Neural cell (in vitro differentiated cells): ENCODE results near the gene NBEA. TPM values are rescaled to one million over a fixed set of nuclear protein-coding genes. Genes with fewer than 3 reads are reported as not detected.

ENCODE experiments used
- H2AFZ ChIP-seq: fragments of 200-600, 300-800 bp; sonication (generic), shearing (Covaris generic); 2 replicates; pipeline ENCODE4 v1.6.0; 2014; ENCODE audit warnings: low read depth, mild to moderate bottlenecking, antibody characterized with exemption, low read length, moderate library complexity
- H3F3A ChIP-seq: fragments of 200-600 bp; shearing (Covaris generic); 2 replicates; pipeline ENCODE4 v1.6.1; 2016; ENCODE audit warnings: mild to moderate bottlenecking, moderate library complexity, mixed read lengths, antibody characterized with exemption, low read length; ENCODE audit not compliant: insufficient read depth, poor library complexity, severe bottlenecking
- H3K27ac ChIP-seq: fragments of 200-600, 300-800 bp; sonication (generic), shearing (Covaris generic); 2 replicates; pipeline ENCODE4 v1.5.1; 2014; ENCODE audit warnings: mild to moderate bottlenecking, low read length, moderate library complexity
- H3K27me3 ChIP-seq: fragments of 300-800, 200-600 bp; sonication (generic), shearing (Covaris generic); 2 replicates; pipeline ENCODE4 v1.6.0; 2014; ENCODE audit warnings: mild to moderate bottlenecking, low read depth, low read length, moderate library complexity; ENCODE audit not compliant: insufficient read depth
- H3K36me3 ChIP-seq: fragments of 300-800, 200-600 bp; sonication (generic), shearing (Covaris generic); 2 replicates; pipeline ENCODE4 v1.5.1; 2014; ENCODE audit warnings: mild to moderate bottlenecking, antibody characterized with exemption, low read length, moderate library complexity; ENCODE audit not compliant: insufficient read depth
- H3K4me2 ChIP-seq: fragments of 300-800, 200-600 bp; sonication (generic), shearing (Covaris generic); 2 replicates; pipeline ENCODE4 v1.6.0; 2014; ENCODE audit warnings: mild to moderate bottlenecking, low read length
- H3K4me3 ChIP-seq: fragments of 300-800, 200-600 bp; sonication (generic), shearing (Covaris generic); 2 replicates; pipeline ENCODE4 v1.5.1; 2014; ENCODE audit warnings: mild to moderate bottlenecking, low read length, moderate library complexity
- H3K79me2 ChIP-seq: fragments of 200-600 bp; shearing (Covaris generic); replicated peaks from 2 replicates; pipeline ENCODE4 v1.6.0; 2014; ENCODE audit warnings: mild to moderate bottlenecking, low read length, moderate library complexity; ENCODE audit not compliant: insufficient read depth
- H3K9ac ChIP-seq: fragments of 300-800, 200-600 bp; sonication (generic), shearing (Covaris generic); 2 replicates; pipeline ENCODE4 v1.6.1; 2016; ENCODE audit warnings: mild to moderate bottlenecking, low read length, mixed read lengths
- H3K9me2 ChIP-seq: fragments of 200-600 bp; shearing (Covaris generic); 2 replicates; pipeline ENCODE4 v1.6.1; 2016; ENCODE audit warnings: mild to moderate bottlenecking, low read length, mixed read lengths; ENCODE audit not compliant: insufficient read depth
- H3K9me3 ChIP-seq: fragments of 200-600, 300-800 bp; sonication (generic), shearing (Covaris generic); 2 replicates; pipeline ENCODE4 v1.6.1; 2016; ENCODE audit warnings: mild to moderate bottlenecking, mixed run types, low read length, moderate library complexity, mixed read lengths
- H4K20me1 ChIP-seq: fragments of 200-600 bp; shearing (Covaris generic); 2 replicates; pipeline ENCODE4 v1.6.1; 2016; ENCODE audit warnings: mild to moderate bottlenecking, mixed run types; ENCODE audit not compliant: insufficient read depth
- EP300 ChIP-seq: fragments of 450-650 bp; conservative IDR thresholded peaks from 2 replicates; pipeline ENCODE4 v1.6.1; 2014; ENCODE audit warnings: antibody characterized with exemption, mild to moderate bottlenecking, moderate library complexity; ENCODE audit not compliant: poor library complexity, severe bottlenecking
- EZH2 ChIP-seq: fragments of 200-600, 300-800 bp; shearing (Covaris generic), sonication (generic); IDR thresholded peaks from 2 replicates; pipeline ENCODE4 v1.6.1; 2014; ENCODE audit warnings: antibody characterized with exemption, low read length, borderline replicate concordance, mild to moderate bottlenecking; ENCODE audit not compliant: insufficient read depth, poor library complexity, severe bottlenecking
- MXI1 ChIP-seq: fragments of 450-650 bp; conservative IDR thresholded peaks from 2 replicates; pipeline ENCODE4 v1.6.1; 2014; ENCODE audit warnings: antibody characterized with exemption, mild to moderate bottlenecking; ENCODE audit not compliant: poor library complexity, severe bottlenecking
- POLR2AphosphoS5 ChIP-seq: IDR thresholded peaks from 2 replicates; pipeline ENCODE4 v1.6.1; 2012
- RAD21 ChIP-seq: fragments of 450-650 bp; conservative IDR thresholded peaks from 2 replicates; pipeline ENCODE4 v1.6.1; 2014; ENCODE audit warnings: antibody characterized with exemption, mild to moderate bottlenecking, moderate library complexity
- SMC3 ChIP-seq: fragments of 450-650 bp; conservative IDR thresholded peaks from 2 replicates; pipeline ENCODE4 v1.6.1; 2014; ENCODE audit warnings: antibody characterized with exemption, mild to moderate bottlenecking, moderate library complexity; ENCODE audit not compliant: poor library complexity
- TAF1 ChIP-seq: IDR thresholded peaks from 2 replicates; pipeline ENCODE4 v1.6.1; 2012; ENCODE audit warnings: low read depth
- polyA plus RNA-seq: library from polyadenylated mRNA; depleted of rRNA; stranded (reverse); fragments of >200 nt; gene quantifications from 2 replicates; pipeline ENCODE4 v1.2.3, GENCODE V29; 2014
- TF ChIP-seq, protein P1 (sequence below): fragments of 450-650 bp; IDR thresholded peaks from 2 replicates; pipeline ENCODE4 v1.5.1; 2014; ENCODE audit warnings: antibody characterized with exemption, mild to moderate bottlenecking, moderate library complexity; ENCODE audit not compliant: poor library complexity, severe bottlenecking
- TF ChIP-seq, protein P2 (sequence below): IDR thresholded peaks from 2 replicates; pipeline ENCODE4 v1.6.1; 2012; ENCODE audit warnings: borderline replicate concordance

Gene NBEA
- polyA plus RNA-seq, 1 donor from 2014 or later, result 55.8 TPM

DNA sequence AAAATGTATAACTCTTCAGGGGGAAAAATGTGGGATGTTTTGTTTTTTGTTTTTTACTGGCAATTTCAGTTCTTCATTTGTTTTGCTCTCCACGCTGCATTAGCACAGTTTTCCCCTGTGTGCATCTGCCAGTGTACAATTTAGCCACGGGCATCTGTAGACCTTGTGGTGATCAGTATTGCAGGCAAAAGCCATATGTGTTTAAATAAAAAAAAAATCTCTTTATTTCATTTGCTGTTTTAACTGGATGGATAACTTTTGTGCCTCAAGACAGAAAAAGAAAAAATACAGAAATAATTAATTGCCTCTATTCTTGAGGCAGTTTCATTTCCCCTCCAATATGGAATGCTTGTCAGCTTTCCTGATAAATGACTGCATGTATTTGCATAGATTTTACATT, 542.3 kb downstream of the NBEA start (continued):
- TF ChIP-seq SMC3, result no peak

DNA sequence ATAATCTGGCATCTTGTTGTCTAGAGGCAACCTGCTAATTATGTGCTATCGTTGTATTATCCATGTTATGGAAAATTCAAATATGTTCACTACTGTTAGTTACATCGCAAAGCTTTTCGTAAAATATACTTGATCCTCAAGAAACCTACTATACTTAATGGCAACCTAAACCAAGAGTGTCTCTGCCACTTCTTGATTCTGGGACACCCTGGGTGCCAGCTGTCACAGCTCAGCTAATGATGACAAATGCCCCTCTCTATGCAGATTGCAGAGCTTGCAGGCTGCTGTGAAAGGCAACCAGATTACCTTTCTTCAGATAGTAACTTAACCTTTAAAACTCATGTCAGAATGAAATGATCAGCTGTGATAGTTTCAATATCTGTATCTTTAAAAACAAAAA, 543.4 kb downstream of the NBEA start:
- Histone ChIP-seq H2AFZ (no peak overlapping the region), H3K4me3 (no peak overlapping the region), H4K20me1 (no peaks in the 10 kb centered on the region), H3K27me3 (peaks cover 23% of the 10 kb centered on the region), H3K27ac (no peak overlapping the region), H3K79me2 (no peaks in the 10 kb centered on the region), H3K4me2 (no peak overlapping the region), H3K36me3 (no peaks in the 10 kb centered on the region), H3K9me2 (no peaks in the 10 kb centered on the region), H3K9me3 (no peaks in the 10 kb centered on the region), H3F3A (no peaks in the 10 kb centered on the region), H3K9ac (no peak overlapping the region)
- TF ChIP-seq POLR2AphosphoS5 (no peak), TAF1 (no peak), EZH2 (no peak), RAD21 (no peak), EP300 (no peak), MXI1 (no peak), SMC3 (no peak)
- TF ChIP-seq, protein P1, sequence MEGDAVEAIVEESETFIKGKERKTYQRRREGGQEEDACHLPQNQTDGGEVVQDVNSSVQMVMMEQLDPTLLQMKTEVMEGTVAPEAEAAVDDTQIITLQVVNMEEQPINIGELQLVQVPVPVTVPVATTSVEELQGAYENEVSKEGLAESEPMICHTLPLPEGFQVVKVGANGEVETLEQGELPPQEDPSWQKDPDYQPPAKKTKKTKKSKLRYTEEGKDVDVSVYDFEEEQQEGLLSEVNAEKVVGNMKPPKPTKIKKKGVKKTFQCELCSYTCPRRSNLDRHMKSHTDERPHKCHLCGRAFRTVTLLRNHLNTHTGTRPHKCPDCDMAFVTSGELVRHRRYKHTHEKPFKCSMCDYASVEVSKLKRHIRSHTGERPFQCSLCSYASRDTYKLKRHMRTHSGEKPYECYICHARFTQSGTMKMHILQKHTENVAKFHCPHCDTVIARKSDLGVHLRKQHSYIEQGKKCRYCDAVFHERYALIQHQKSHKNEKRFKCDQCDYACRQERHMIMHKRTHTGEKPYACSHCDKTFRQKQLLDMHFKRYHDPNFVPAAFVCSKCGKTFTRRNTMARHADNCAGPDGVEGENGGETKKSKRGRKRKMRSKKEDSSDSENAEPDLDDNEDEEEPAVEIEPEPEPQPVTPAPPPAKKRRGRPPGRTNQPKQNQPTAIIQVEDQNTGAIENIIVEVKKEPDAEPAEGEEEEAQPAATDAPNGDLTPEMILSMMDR, result no peak

DNA sequence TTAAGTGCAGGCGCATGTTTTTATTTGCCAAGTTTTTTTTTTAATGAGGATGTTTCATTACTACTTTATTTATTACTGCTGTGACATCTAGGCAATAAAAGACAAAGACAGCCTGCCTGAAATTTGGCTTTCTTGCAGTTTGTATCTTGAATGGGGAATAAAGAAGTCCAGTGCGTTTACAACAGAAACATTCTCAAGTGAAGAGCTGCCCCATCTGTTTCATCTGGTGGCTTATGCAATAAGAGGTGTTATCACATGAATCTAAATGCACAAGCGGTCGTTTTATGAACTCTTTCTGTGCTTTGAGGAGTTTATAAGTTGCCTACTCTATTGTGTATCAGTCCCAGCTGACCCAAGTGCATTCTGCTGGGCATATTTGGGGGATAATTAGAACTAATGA, 547.0 kb downstream of the NBEA start:
- no peak overlapping the region for H3K4me2 ChIP-seq
- no peak overlapping the region for H3K9ac ChIP-seq
- H3K36me3 ChIP-seq, result no peaks in the 10 kb centered on the region
- no peak overlapping the region for H3K4me3 ChIP-seq
- no peak overlapping the region for H3K27ac ChIP-seq
- no peak overlapping the region for H2AFZ ChIP-seq
- H3F3A ChIP-seq, result no peaks in the 10 kb centered on the region
- no peaks in the 10 kb centered on the region for H3K9me3 ChIP-seq
- H3K27me3 ChIP-seq, result no peaks in the 10 kb centered on the region
- TF ChIP-seq MXI1 (no peak), EP300 (no peak), SMC3 (no peak)
- H3K9me2 ChIP-seq, result no peaks in the 10 kb centered on the region
- no peaks in the 10 kb centered on the region for H3K79me2 ChIP-seq
- no peaks in the 10 kb centered on the region for H4K20me1 ChIP-seq

DNA sequence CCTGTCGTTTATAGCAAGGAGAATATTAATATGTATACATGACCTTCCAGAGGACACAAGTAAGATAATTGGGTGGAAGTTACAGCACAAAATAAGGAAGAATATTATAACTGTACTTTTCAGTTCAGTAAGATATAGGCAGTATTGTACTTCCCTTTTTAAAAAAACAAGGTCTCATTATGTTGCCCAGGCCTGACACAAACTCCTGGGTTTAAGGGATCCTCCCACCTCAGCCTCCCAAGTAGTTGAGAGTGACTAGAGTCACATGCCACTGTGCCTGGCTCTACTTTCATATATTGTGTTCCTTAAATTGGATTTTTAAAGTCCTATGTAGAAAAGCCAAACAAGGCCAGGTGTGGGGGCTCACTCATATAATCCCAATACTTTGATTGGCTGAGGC, 553.9 kb downstream of the NBEA start:
- Histone ChIP-seq H3K9me2 (no peaks in the 10 kb centered on the region), H3K79me2 (no peaks in the 10 kb centered on the region), H3F3A (no peaks in the 10 kb centered on the region), H3K9ac (no peak overlapping the region), H3K9me3 (no peaks in the 10 kb centered on the region), H3K4me3 (no peak overlapping the region), H2AFZ (no peak overlapping the region), H3K4me2 (no peak overlapping the region), H4K20me1 (no peaks in the 10 kb centered on the region), H3K36me3 (no peaks in the 10 kb centered on the region), H3K27me3 (peaks cover 3% of the 10 kb centered on the region), H3K27ac (no peak overlapping the region)
- TF ChIP-seq, protein P1, result no peak
- no peak for TF ChIP-seq EP300
- TF ChIP-seq EZH2, result no peak
- no peak for TF ChIP-seq TAF1
- no peak for TF ChIP-seq SMC3
- TF ChIP-seq RAD21, result no peak
- no peak for TF ChIP-seq MXI1
- TF ChIP-seq POLR2AphosphoS5, result no peak
- TF ChIP-seq, protein P2, sequence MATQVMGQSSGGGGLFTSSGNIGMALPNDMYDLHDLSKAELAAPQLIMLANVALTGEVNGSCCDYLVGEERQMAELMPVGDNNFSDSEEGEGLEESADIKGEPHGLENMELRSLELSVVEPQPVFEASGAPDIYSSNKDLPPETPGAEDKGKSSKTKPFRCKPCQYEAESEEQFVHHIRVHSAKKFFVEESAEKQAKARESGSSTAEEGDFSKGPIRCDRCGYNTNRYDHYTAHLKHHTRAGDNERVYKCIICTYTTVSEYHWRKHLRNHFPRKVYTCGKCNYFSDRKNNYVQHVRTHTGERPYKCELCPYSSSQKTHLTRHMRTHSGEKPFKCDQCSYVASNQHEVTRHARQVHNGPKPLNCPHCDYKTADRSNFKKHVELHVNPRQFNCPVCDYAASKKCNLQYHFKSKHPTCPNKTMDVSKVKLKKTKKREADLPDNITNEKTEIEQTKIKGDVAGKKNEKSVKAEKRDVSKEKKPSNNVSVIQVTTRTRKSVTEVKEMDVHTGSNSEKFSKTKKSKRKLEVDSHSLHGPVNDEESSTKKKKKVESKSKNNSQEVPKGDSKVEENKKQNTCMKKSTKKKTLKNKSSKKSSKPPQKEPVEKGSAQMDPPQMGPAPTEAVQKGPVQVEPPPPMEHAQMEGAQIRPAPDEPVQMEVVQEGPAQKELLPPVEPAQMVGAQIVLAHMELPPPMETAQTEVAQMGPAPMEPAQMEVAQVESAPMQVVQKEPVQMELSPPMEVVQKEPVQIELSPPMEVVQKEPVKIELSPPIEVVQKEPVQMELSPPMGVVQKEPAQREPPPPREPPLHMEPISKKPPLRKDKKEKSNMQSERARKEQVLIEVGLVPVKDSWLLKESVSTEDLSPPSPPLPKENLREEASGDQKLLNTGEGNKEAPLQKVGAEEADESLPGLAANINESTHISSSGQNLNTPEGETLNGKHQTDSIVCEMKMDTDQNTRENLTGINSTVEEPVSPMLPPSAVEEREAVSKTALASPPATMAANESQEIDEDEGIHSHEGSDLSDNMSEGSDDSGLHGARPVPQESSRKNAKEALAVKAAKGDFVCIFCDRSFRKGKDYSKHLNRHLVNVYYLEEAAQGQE, result no peak
